ENCODE data around the gene ITM2A. TPM values are rescaled to one million over a fixed set of nuclear protein-coding genes. Genes with fewer than 3 reads are reported as not detected.

Gene ITM2A
- total RNA-seq, 1 experiment from 2014 or later = 839 TPM

- TF ChIP-seq, protein P1, sequence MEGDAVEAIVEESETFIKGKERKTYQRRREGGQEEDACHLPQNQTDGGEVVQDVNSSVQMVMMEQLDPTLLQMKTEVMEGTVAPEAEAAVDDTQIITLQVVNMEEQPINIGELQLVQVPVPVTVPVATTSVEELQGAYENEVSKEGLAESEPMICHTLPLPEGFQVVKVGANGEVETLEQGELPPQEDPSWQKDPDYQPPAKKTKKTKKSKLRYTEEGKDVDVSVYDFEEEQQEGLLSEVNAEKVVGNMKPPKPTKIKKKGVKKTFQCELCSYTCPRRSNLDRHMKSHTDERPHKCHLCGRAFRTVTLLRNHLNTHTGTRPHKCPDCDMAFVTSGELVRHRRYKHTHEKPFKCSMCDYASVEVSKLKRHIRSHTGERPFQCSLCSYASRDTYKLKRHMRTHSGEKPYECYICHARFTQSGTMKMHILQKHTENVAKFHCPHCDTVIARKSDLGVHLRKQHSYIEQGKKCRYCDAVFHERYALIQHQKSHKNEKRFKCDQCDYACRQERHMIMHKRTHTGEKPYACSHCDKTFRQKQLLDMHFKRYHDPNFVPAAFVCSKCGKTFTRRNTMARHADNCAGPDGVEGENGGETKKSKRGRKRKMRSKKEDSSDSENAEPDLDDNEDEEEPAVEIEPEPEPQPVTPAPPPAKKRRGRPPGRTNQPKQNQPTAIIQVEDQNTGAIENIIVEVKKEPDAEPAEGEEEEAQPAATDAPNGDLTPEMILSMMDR (conservative IDR thresholded peaks at IDR 0.05; ENCODE audit: low read depth, low read length) = no peak
- no peak for TF ChIP-seq EZH2 (IDR thresholded peaks at IDR 0.05; ENCODE audit: borderline replicate concordance, low read depth, low read length, poor library complexity, severe bottlenecking)
- Histone ChIP-seq H3K27ac (ENCODE audit: low read depth, low read length, poor library complexity, severe bottlenecking) (no peak overlapping the region), H3K27me3 (replicated peaks; ENCODE audit: insufficient read depth, low read depth, low read length, poor library complexity) (no peaks in the 10 kb centered on the region), H3K4me1 (ENCODE audit: insufficient read depth, low read length, poor library complexity, severe bottlenecking) (no peaks in the 10 kb centered on the region), H3K4me3 (ENCODE audit: low read depth, low read length, poor library complexity, severe bottlenecking) (no peak overlapping the region), H3K9me3 (ENCODE audit: low read depth, low read length, poor library complexity, severe bottlenecking) (no peaks in the 10 kb centered on the region), H3K36me3 (ENCODE audit: insufficient read depth, low read length, poor library complexity, severe bottlenecking) (peaks cover 7% of the 10 kb centered on the region)
- intact Hi-C loops (cut with micrococcal nuclease; ENCODE audit: unreplicated experiment) = loop anchor here (10.0 kb wide), 1 partner anchor 274 kb away; no protein-coding TSS in a partner anchor
- no TSS peak for BruUV-seq (replicated peaks)
- ChIA-PET CTCF (no interaction called here), POLR2A (ENCODE audit: low non-redundant PET) (no interaction called here)
- DNase-seq (ENCODE audit: low spot score) = no peak
These were observed 1.3 kb upstream of the ITM2A start for GRCh38 chrX:79368441-79368840.

GRCh38 chrX:79367907-79368306 is 773 bp upstream of the ITM2A start:
- Histone ChIP-seq H3K4me3 (ENCODE audit: low read depth, low read length, poor library complexity, severe bottlenecking) (peak overlapping the region; percentile 69), H3K27ac (ENCODE audit: low read depth, low read length, poor library complexity, severe bottlenecking) (peak overlapping the region; percentile 79), H3K27me3 (replicated peaks; ENCODE audit: insufficient read depth, low read depth, low read length, poor library complexity) (no peaks in the 10 kb centered on the region), H3K36me3 (ENCODE audit: insufficient read depth, low read length, poor library complexity, severe bottlenecking) (peaks cover 10% of the 10 kb centered on the region), H3K4me1 (ENCODE audit: insufficient read depth, low read length, poor library complexity, severe bottlenecking) (no peaks in the 10 kb centered on the region), H3K9me3 (ENCODE audit: low read depth, low read length, poor library complexity, severe bottlenecking) (no peaks in the 10 kb centered on the region)
- BruUV-seq (replicated peaks) = no TSS peak
- ChIA-PET CTCF (no interaction called here), POLR2A (ENCODE audit: low non-redundant PET) (no interaction called here)
- intact Hi-C loops (cut with micrococcal nuclease; ENCODE audit: unreplicated experiment) = loop anchor here (10.0 kb wide), 1 partner anchor 273 kb away; no protein-coding TSS in a partner anchor
- DNase-seq (ENCODE audit: low spot score) = no peak
- no peak for TF ChIP-seq EZH2 (IDR thresholded peaks at IDR 0.05; ENCODE audit: borderline replicate concordance, low read depth, low read length, poor library complexity, severe bottlenecking)
- TF ChIP-seq, protein P1 (conservative IDR thresholded peaks at IDR 0.05; ENCODE audit: low read depth, low read length) = no peak

DNA sequence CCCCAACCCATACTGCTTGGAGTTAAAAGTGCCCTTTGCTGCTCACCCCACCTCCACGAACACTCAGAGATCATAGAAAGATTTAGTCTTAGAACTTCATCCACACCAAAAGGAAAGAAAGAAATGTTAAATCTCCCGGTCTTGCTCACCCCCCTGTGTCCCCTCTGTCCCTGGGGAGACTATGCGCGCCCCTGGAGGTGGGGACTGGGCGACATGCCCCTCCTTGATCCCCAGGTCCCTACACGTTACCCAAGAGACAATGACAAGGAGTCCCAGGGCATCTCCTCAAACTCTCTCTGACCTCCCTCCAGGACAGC is 620 bp downstream of the ITM2A start:
- peak overlapping the region; percentile 69 for H3K4me3 ChIP-seq (ENCODE audit: low read depth, low read length, poor library complexity, severe bottlenecking)
- intact Hi-C loops (cut with micrococcal nuclease; ENCODE audit: unreplicated experiment) = loop anchor here (10.0 kb wide), 1 partner anchor 272 kb away; no protein-coding TSS in a partner anchor
- no peaks in the 10 kb centered on the region for H3K27me3 ChIP-seq (replicated peaks; ENCODE audit: insufficient read depth, low read depth, low read length, poor library complexity)
- H3K4me1 ChIP-seq (ENCODE audit: insufficient read depth, low read length, poor library complexity, severe bottlenecking) = peaks cover under 1% of the 10 kb centered on the region
- peaks cover 24% of the 10 kb centered on the region for H3K36me3 ChIP-seq (ENCODE audit: insufficient read depth, low read length, poor library complexity, severe bottlenecking)
- ChIA-PET POLR2A (ENCODE audit: low non-redundant PET) (no interaction called here), CTCF (no interaction called here)
- no peak for DNase-seq (ENCODE audit: low spot score)
- no peaks in the 10 kb centered on the region for H3K9me3 ChIP-seq (ENCODE audit: low read depth, low read length, poor library complexity, severe bottlenecking)
- TF ChIP-seq, protein P1 (conservative IDR thresholded peaks at IDR 0.05; ENCODE audit: low read depth, low read length) = no peak
- TF ChIP-seq EZH2 (IDR thresholded peaks at IDR 0.05; ENCODE audit: borderline replicate concordance, low read depth, low read length, poor library complexity, severe bottlenecking) = no peak
- peak overlapping the region; percentile 79 for H3K27ac ChIP-seq (ENCODE audit: low read depth, low read length, poor library complexity, severe bottlenecking)
- BruUV-seq (replicated peaks) = no TSS peak
